Measurements from ENCODE around the gene FHOD1. TPM values are rescaled to one million over a fixed set of nuclear protein-coding genes. Genes with fewer than 3 reads are reported as not detected.

Gene FHOD1
- total RNA-seq, 1 experiment from 2014 or later, result 58.2 TPM

DNA sequence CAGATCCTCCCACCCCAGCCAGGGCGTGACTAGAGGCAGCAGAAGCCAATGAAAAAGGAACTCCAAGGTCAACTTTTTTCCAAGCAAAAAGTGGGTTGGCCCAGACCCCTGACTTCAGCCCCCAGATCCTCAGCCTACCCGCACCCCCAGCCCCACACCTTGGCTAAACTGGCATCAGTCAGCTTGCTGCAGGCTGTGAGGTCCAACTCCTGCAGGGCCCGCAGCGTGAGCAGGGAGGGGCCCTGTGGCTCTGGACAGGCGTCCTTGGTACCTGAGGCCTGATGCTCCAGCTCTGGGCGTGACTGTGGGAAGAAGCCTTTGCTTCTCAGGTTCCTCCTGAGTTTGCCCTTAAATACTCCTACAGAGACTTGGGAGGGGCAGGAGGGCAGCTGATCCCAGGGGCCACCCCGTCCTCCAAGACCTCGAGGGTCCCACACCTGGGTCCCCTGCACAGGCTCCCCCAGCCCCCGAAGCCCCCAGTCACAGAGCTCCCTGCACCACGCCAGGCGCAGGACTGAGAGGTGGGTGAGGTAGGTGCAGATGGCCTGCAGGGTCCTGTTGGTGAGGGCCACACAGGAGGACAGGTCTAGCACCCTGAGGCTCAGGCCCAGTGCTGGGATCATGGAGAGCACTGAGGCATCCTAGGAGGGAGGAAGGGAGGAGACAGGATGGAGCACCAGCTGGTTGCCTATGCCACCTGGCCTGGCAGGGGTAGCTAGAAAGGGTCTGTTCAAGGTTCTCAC lies 39.0 kb downstream of the FHOD1 start:
- Histone ChIP-seq H2AFZ (no peak overlapping the region), H3K4me2 (peak overlapping the region; percentile 65), H3K27ac (peak overlapping the region; percentile 64), H3K79me2 (ENCODE audit: low read depth) (no peaks in the 10 kb centered on the region), H3K4me1 (replicated peaks; ENCODE audit: insufficient read depth) (peaks cover 54% of the 10 kb centered on the region), H3K4me3 (no peak overlapping the region), H3K36me3 (ENCODE audit: low read depth) (0 out of 2 replicates have a peak, but pooled peaks cover 3% of the 10 kb centered on the region), H3K9me3 (ENCODE audit: insufficient read depth, low read depth) (no peaks in the 10 kb centered on the region), H3K9me2 (ENCODE audit: insufficient read depth) (no peaks in the 10 kb centered on the region), H3K27me3 (ENCODE audit: insufficient read depth, low read depth) (no peaks in the 10 kb centered on the region), H3F3A (ENCODE audit: insufficient read depth, low read depth) (peaks cover 66% of the 10 kb centered on the region), H4K20me1 (ENCODE audit: insufficient read depth) (no peaks in the 10 kb centered on the region)
- no peak for DNase-seq
- ChIA-PET CTCF (interaction anchor here (0.7 kb wide), 1 partner anchor 219 kb away, joined by 6 read pairs; no protein-coding TSS in a partner anchor), POLR2A (ENCODE audit: unreplicated experiment) (interaction anchor here (0.6 to 1.5 kb wide), 10 partner anchors 16 to 247 kb away, joined by 3 to 24 read pairs (median 4); partner anchors contain the start of genes CES3, EXOC3L1, FHOD1 and TMEM208)
- BruUV-seq (replicated peaks), result no TSS peak
- TF ChIP-seq CTCF (conservative IDR thresholded peaks at IDR 0.05) (no peak), EZH2 (IDR thresholded peaks at IDR 0.05; ENCODE audit: low read depth) (no peak)
- intact Hi-C loops (cut with micrococcal nuclease; ENCODE audit: unreplicated experiment), result no loop called here

DNA sequence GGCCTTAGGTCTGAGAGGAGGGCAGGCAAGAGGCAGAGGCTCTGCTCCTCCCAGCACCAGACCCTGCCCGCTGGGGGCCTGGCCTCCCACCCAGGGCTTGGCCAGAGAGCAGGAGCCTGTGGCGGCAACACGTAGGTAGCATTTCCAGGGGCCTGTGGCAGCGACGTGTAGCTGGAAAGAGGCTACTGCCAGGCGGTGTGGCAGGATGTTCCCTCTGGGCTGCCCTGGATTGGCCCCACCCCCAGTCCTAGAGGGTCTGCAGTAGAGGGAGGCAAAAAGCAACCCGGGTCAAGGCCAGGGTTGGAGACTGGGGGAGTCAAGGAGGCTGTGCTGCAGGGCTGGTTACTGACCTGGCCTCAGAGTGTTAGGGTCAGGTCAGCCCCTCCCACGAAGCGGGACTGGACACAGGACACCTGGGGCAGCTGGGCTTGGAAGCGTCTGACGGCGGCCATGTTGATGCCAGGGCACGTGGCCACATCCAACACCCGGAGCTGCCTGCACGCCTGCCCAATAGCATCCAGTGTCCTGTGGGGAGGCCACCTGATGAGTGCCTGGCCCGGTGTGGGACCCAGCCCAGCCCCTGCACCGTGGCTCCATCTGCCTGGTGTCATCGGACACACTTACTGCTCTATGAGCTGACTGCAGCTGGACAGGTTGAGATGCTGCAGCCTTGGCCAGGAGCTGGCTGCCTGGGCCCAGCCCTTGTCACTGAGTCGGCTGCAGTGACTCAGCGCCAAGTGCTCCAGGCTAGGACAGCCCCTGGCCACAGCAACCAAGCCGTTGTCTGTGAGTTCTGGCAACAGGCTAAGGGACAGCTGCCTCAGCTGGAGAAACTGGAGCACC lies 39.8 kb downstream of the FHOD1 start:
- Histone ChIP-seq H3F3A (ENCODE audit: insufficient read depth, low read depth) (peaks cover 57% of the 10 kb centered on the region), H3K9me3 (ENCODE audit: insufficient read depth, low read depth) (no peaks in the 10 kb centered on the region), H3K79me2 (ENCODE audit: low read depth) (no peaks in the 10 kb centered on the region), H3K27me3 (ENCODE audit: insufficient read depth, low read depth) (no peaks in the 10 kb centered on the region), H3K36me3 (ENCODE audit: low read depth) (0 out of 2 replicates have a peak, but pooled peaks cover 3% of the 10 kb centered on the region), H3K27ac (peak overlapping the region; percentile 64), H3K4me1 (replicated peaks; ENCODE audit: insufficient read depth) (peaks cover 47% of the 10 kb centered on the region), H2AFZ (no peak overlapping the region), H3K4me2 (peak overlapping the region; percentile 65), H4K20me1 (ENCODE audit: insufficient read depth) (no peaks in the 10 kb centered on the region), H3K9me2 (ENCODE audit: insufficient read depth) (no peaks in the 10 kb centered on the region), H3K4me3 (no peak overlapping the region; the same call in 1 of the 2 replicates)
- CTCF ChIA-PET, result interaction anchor here (0.6 to 0.7 kb wide), 3 partner anchors 220 to 499 kb away, joined by 6 to 10 read pairs (median 9); partner anchors contain the start of gene HSD11B2
- POLR2A ChIA-PET (ENCODE audit: unreplicated experiment), result interaction anchor here (0.5 to 1.5 kb wide), 8 partner anchors 19 to 691 kb away, joined by 3 to 24 read pairs (median 5); partner anchors contain the start of genes CES3, FHOD1 and TMEM208
- TF ChIP-seq EZH2 (IDR thresholded peaks at IDR 0.05; ENCODE audit: low read depth) (no peak), CTCF (conservative IDR thresholded peaks at IDR 0.05) (no peak)
- intact Hi-C loops (cut with micrococcal nuclease; ENCODE audit: unreplicated experiment), result loop anchor here (2.0 kb wide), 1 partner anchor 39 kb away; the partner anchor contains the start of gene FHOD1
- no TSS peak for BruUV-seq (replicated peaks)
- DNase-seq, result peak; percentile 77 to 86

- no peak for TF ChIP-seq EZH2 (IDR thresholded peaks at IDR 0.05; ENCODE audit: low read depth)
- no peak for TF ChIP-seq CTCF (conservative IDR thresholded peaks at IDR 0.05)
- intact Hi-C loops (cut with micrococcal nuclease; ENCODE audit: unreplicated experiment), result loop anchor here (2.0 kb wide), 1 partner anchor 40 kb away; the partner anchor contains the start of gene FHOD1
- BruUV-seq (replicated peaks), result no TSS peak
- no peaks in the 10 kb centered on the region for H3K9me2 ChIP-seq (ENCODE audit: insufficient read depth)
- H3K9me3 ChIP-seq (ENCODE audit: insufficient read depth, low read depth), result no peaks in the 10 kb centered on the region
- H3F3A ChIP-seq (ENCODE audit: insufficient read depth, low read depth), result peaks cover 51% of the 10 kb centered on the region
- peak; percentile 59 to 66 for DNase-seq
- peak overlapping the region; percentile 64 for H3K27ac ChIP-seq
- ChIA-PET POLR2A (ENCODE audit: unreplicated experiment) (interaction anchor here (0.6 to 1.5 kb wide), 2 partner anchors 20 to 692 kb away, joined by 3 to 11 read pairs; partner anchors contain the start of gene TMEM208), CTCF (interaction anchor here (0.6 kb wide), 2 partner anchors 224 to 499 kb away, joined by 9 to 10 read pairs; partner anchors contain the start of gene HSD11B2)
- H3K36me3 ChIP-seq (ENCODE audit: low read depth), result 0 out of 2 replicates have a peak, but pooled peaks cover 3% of the 10 kb centered on the region
- H3K4me3 ChIP-seq, result no peak overlapping the region
- H4K20me1 ChIP-seq (ENCODE audit: insufficient read depth), result no peaks in the 10 kb centered on the region
- H3K4me1 ChIP-seq (replicated peaks; ENCODE audit: insufficient read depth), result peaks cover 40% of the 10 kb centered on the region
- no peaks in the 10 kb centered on the region for H3K27me3 ChIP-seq (ENCODE audit: insufficient read depth, low read depth)
- peak overlapping the region; percentile 65 for H3K4me2 ChIP-seq
- 0 out of 2 replicates have a peak, but pooled peaks cover under 1% of the 10 kb centered on the region for H3K79me2 ChIP-seq (ENCODE audit: low read depth)
- no peak overlapping the region for H2AFZ ChIP-seq
Observed at GRCh38 chr16:67206838-67207248, 40.4 kb downstream of the FHOD1 start.

Data from PC-9 (cell line).